Tibial nerve (tissue), 4 donors: ENCODE data around the gene EBF3. TPM values are rescaled to one million over a fixed set of nuclear protein-coding genes. Genes with fewer than 3 reads are reported as not detected.

Experiments used
- DNase-seq, 2 donors: peaks; one replicate each; pipeline ENCODE4 v3.0.0-alpha.2; 2019; ENCODE audit warnings: low spot score in 2 of 2
- H3K27ac ChIP-seq, 4 donors: fragments of 200-600 bp; sonication (generic) in 3 of 4; one replicate each; pipeline ENCODE4 v1.5.1; 2017 to 2019; ENCODE audit warnings: mild to moderate bottlenecking in 1 of 4
- H3K27me3 ChIP-seq, 2 donors: fragments of 200-600 bp; sonication (generic) in 1 of 2; one replicate each; pipeline versions ENCODE4 v1.5.1 to v1.6.0; 2017 to 2019
- H3K36me3 ChIP-seq, 3 donors: fragments of 200-600 bp; sonication (generic); one replicate each; pipeline ENCODE4 v1.5.1; 2018 to 2019
- H3K4me1 ChIP-seq, 4 donors: fragments of 200-600 bp; sonication (generic) in 3 of 4; one replicate each; pipeline ENCODE4 v1.5.1; 2017 to 2019
- H3K4me3 ChIP-seq, 4 donors: fragments of 200-600 bp; sonication (generic) in 3 of 4; one replicate each; pipeline ENCODE4 v1.5.1; 2017 to 2019; ENCODE audit warnings: mild to moderate bottlenecking in 1 of 4, moderate library complexity in 1 of 4
- H3K9me3 ChIP-seq, 4 donors: fragments of 200-600 bp; sonication (generic) in 3 of 4; one replicate each; pipeline ENCODE4 v1.5.1; 2017 to 2019
- CTCF ChIP-seq, 5 experiments: fragments of 200-600 bp in 3 of 5; fragments of 450-650 bp in 2 of 5; sonication (generic) in 3 of 5; IDR thresholded peaks; one replicate each; pipeline ENCODE4 v1.5.1; 2016 to 2019; ENCODE audit warnings: antibody characterized with exemption in 5 of 5, mild to moderate bottlenecking in 3 of 5, moderate library complexity in 2 of 5
- EP300 ChIP-seq, 2 donors: sonication (generic); formaldehyde crosslinking; IDR thresholded peaks; one replicate each; pipeline ENCODE4 v1.6.1; 2017; ENCODE audit warnings: antibody characterized with exemption in 2 of 2, mild to moderate bottlenecking in 1 of 2
- POLR2A ChIP-seq, 2 donors: fragments of 450-650 bp; IDR thresholded peaks; one replicate each; pipeline ENCODE4 v1.6.1; 2017; ENCODE audit warnings: antibody characterized with exemption in 2 of 2, mild to moderate bottlenecking in 2 of 2, moderate library complexity in 2 of 2
- WGBS, 2 donors: methylation state at CpG; one replicate each; pipeline ENCODE4 v1.1.5; 2018; 5-methylcytosine and 5-hydroxymethylcytosine counted together
- total RNA-seq, 4 donors: library from RNA; depleted of rRNA; stranded (reverse); fragments of >200 nt; gene quantifications; one replicate each; pipeline ENCODE4 v1.1.0, GENCODE V29; 2016

EBF3 gene
- total RNA-seq, 4 donors from 2014 or later: 27.3 to 41.0 (median 31.2) TPM

GRCh38 chr10:129971381-129972144 lies 7.5 kb upstream of the EBF3 start:
- H3K4me3 ChIP-seq: peak overlapping the region in 2 of 4 donors; percentile 1 to 57
- H3K27me3 ChIP-seq: peaks cover 0 to 80% of the 10 kb centered on the region in 2 donors
- TF ChIP-seq POLR2A (IDR thresholded peaks at IDR 0.05) (no peak), CTCF (IDR thresholded peaks at IDR 0.05) (peak; percentile 21 to 72 (median 61)), EP300 (IDR thresholded peaks at IDR 0.05) (peak in 1 of 2 donors; percentile 5)
- no peak overlapping the region for H3K27ac ChIP-seq
- no peaks in the 10 kb centered on the region for H3K36me3 ChIP-seq
- DNase-seq: no peak
- H3K9me3 ChIP-seq: no peaks in the 10 kb centered on the region
- H3K4me1 ChIP-seq: peaks cover 0 to 69% (median 12%) of the 10 kb centered on the region in 4 donors
- WGBS, 2 donors: 0 to 1% methylated on average over 48 to 83 of the region's 84 CpGs

GRCh38 chr10:129970465-129971364 lies 6.6 kb upstream of the EBF3 start:
- Histone ChIP-seq H3K27me3 (peaks cover 0 to 87% of the 10 kb centered on the region in 2 donors), H3K27ac (no peak overlapping the region), H3K9me3 (no peaks in the 10 kb centered on the region), H3K4me3 (peak overlapping the region in 3 of 4 donors; percentile 1 to 57 (median 11)), H3K4me1 (peaks cover 0 to 77% (median 12%) of the 10 kb centered on the region in 4 donors), H3K36me3 (no peaks in the 10 kb centered on the region)
- TF ChIP-seq POLR2A (IDR thresholded peaks at IDR 0.05): no peak
- no peak for TF ChIP-seq CTCF (IDR thresholded peaks at IDR 0.05)
- no peak for TF ChIP-seq EP300 (IDR thresholded peaks at IDR 0.05)
- DNase-seq: no peak
- 2 to 3% methylated on average over 46 to 56 of the region's 58 CpGs for WGBS, 2 donors

GRCh38 chr10:129969911-129970464 lies 5.9 kb upstream of the EBF3 start:
- TF ChIP-seq EP300 (IDR thresholded peaks at IDR 0.05) (no peak), CTCF (IDR thresholded peaks at IDR 0.05) (no peak), POLR2A (IDR thresholded peaks at IDR 0.05) (no peak)
- Histone ChIP-seq H3K27ac (no peak overlapping the region), H3K36me3 (no peaks in the 10 kb centered on the region), H3K27me3 (peaks cover 0 to 87% of the 10 kb centered on the region in 2 donors), H3K4me1 (peaks cover 0 to 85% (median 12%) of the 10 kb centered on the region in 4 donors), H3K9me3 (no peaks in the 10 kb centered on the region), H3K4me3 (peak overlapping the region in 1 of 4 donors; percentile 71)
- 10 to 12% methylated on average over 14 of the region's 14 CpGs for WGBS, 2 donors
- DNase-seq: no peak

GRCh38 chr10:129969184-129969910 lies 5.3 kb upstream of the EBF3 start:
- Histone ChIP-seq H3K27me3 (peaks cover 0 to 87% of the 10 kb centered on the region in 2 donors), H3K27ac (no peak overlapping the region), H3K9me3 (no peaks in the 10 kb centered on the region), H3K4me3 (peak overlapping the region in 2 of 4 donors; percentile 29 to 71), H3K4me1 (peaks cover 0 to 91% (median 12%) of the 10 kb centered on the region in 4 donors), H3K36me3 (no peaks in the 10 kb centered on the region)
- TF ChIP-seq POLR2A (IDR thresholded peaks at IDR 0.05) (no peak), CTCF (IDR thresholded peaks at IDR 0.05) (peak in 1 of 5 experiments; percentile 19)
- DNase-seq: no peak
- 5 to 9% methylated on average over 52 to 66 of the region's 68 CpGs for WGBS, 2 donors
